ENCODE results near the gene COMMD4.

GRCh38 chr15:75348562-75349350 is 12.9 kb downstream of the COMMD4 start:
- TF ChIP-seq EP300 (IDR thresholded peaks at IDR 0.05) (no peak), CTCF (IDR thresholded peaks at IDR 0.05) (no peak), POLR2AphosphoS5 (IDR thresholded peaks at IDR 0.05) (no peak), POLR2A (IDR thresholded peaks at IDR 0.05) (no peak)
